Measurements from ENCODE around the gene RNF150. TPM values are rescaled to one million over a fixed set of nuclear protein-coding genes. Genes with fewer than 3 reads are reported as not detected.

Gene RNF150
- total and polyA plus RNA-seq, 7 donors = 0.46 to 69.0 (median 53.2) TPM

DNA sequence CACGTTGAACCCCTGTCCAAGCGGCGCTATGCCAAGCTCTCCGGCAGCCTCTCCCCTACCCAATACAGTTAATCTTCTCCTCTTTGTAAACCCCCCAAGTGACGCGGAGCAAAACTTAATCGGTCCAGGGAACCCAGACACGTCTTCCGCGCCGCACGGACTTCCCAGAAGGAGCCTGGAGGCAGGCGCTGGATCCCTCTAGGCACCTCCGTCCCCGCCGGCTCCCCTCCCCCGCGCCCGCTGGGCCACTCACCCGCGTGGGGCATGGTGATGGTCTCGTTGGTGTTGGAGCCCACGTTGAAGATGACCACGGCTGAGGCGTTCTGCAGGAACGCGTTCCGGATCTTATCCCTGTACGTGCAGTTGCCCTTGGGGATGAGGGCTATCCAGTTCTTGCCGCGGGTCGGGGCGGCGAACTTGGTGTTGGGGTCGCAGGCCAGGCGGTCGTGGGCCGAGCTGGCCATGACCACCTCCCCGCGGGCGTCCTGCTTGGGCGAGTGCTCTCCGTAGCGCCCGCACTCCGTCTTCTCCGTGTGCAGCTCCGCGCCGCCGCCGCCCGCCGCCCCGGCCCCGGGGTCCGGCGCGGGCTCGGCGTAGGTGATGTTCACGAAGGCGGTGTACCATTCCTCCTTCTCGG lies 1.1 kb downstream of the RNF150 start:
- peaks cover 0 to 43% (median 26%) of the 10 kb centered on the region in 4 donors for H3K4me1 ChIP-seq
- intact Hi-C loops (cut with DNase I) = loop anchor here (5.0 kb wide), 4 partner anchors 105 to 760 kb away; partner anchors contain the start of gene SCOC
- H3K27ac ChIP-seq = peak overlapping the region; percentile 87 to 97 (median 92)
- H3K4me3 ChIP-seq = peak overlapping the region; percentile 59 to 96 (median 86)
- TF ChIP-seq POLR2AphosphoS5 (IDR thresholded peaks at IDR 0.05) = peak in 2 of 4 donors; percentile 19 to 35
- TF ChIP-seq, protein P1, sequence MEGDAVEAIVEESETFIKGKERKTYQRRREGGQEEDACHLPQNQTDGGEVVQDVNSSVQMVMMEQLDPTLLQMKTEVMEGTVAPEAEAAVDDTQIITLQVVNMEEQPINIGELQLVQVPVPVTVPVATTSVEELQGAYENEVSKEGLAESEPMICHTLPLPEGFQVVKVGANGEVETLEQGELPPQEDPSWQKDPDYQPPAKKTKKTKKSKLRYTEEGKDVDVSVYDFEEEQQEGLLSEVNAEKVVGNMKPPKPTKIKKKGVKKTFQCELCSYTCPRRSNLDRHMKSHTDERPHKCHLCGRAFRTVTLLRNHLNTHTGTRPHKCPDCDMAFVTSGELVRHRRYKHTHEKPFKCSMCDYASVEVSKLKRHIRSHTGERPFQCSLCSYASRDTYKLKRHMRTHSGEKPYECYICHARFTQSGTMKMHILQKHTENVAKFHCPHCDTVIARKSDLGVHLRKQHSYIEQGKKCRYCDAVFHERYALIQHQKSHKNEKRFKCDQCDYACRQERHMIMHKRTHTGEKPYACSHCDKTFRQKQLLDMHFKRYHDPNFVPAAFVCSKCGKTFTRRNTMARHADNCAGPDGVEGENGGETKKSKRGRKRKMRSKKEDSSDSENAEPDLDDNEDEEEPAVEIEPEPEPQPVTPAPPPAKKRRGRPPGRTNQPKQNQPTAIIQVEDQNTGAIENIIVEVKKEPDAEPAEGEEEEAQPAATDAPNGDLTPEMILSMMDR (IDR thresholded peaks at IDR 0.05) = no peak
- no peak for TF ChIP-seq EP300 (IDR thresholded peaks at IDR 0.05)
- 2 to 7% methylated on average over 64 of the region's 64 CpGs for WGBS, 2 donors
- no peaks in the 10 kb centered on the region for H3K27me3 ChIP-seq
- H3K36me3 ChIP-seq = no peaks in the 10 kb centered on the region
- H3K9me3 ChIP-seq = no peaks in the 10 kb centered on the region
- peak; percentile 73 for DNase-seq

DNA sequence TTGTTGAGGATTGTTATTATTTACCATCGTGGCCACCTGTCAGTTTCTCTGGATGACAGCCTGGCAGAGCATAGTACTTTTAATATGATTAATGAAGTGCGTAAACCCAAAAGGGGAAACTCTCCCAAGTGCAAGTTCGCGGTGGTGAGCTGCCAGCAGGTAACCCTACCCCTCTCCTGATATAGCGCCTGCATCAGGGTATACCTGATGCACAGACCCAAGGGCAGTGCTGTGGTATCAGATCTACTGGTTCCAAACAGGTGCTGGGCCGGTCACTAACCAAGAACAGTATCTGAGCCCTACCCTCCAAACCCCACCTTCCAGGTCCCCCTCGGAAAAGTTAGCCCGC lies 1.6 kb downstream of the RNF150 start:
- Histone ChIP-seq H3K36me3 (no peaks in the 10 kb centered on the region), H3K9me3 (no peaks in the 10 kb centered on the region), H3K4me3 (peak overlapping the region; percentile 59 to 96 (median 86)), H3K27me3 (no peaks in the 10 kb centered on the region), H3K4me1 (peaks cover 0 to 48% (median 28%) of the 10 kb centered on the region in 4 donors), H3K27ac (peak overlapping the region; percentile 87 to 97 (median 92))
- WGBS, 2 donors = 16 to 46% methylated on average over 8 of the region's 8 CpGs
- no peak for DNase-seq
- TF ChIP-seq, protein P1 (IDR thresholded peaks at IDR 0.05) = no peak
- TF ChIP-seq POLR2A (IDR thresholded peaks at IDR 0.05) (no peak), POLR2AphosphoS5 (IDR thresholded peaks at IDR 0.05) (no peak), EP300 (IDR thresholded peaks at IDR 0.05) (no peak)
- intact Hi-C loops (cut with DNase I) = loop anchor here (5.0 kb wide), 4 partner anchors 104 to 759 kb away; partner anchors contain the start of gene SCOC

DNA sequence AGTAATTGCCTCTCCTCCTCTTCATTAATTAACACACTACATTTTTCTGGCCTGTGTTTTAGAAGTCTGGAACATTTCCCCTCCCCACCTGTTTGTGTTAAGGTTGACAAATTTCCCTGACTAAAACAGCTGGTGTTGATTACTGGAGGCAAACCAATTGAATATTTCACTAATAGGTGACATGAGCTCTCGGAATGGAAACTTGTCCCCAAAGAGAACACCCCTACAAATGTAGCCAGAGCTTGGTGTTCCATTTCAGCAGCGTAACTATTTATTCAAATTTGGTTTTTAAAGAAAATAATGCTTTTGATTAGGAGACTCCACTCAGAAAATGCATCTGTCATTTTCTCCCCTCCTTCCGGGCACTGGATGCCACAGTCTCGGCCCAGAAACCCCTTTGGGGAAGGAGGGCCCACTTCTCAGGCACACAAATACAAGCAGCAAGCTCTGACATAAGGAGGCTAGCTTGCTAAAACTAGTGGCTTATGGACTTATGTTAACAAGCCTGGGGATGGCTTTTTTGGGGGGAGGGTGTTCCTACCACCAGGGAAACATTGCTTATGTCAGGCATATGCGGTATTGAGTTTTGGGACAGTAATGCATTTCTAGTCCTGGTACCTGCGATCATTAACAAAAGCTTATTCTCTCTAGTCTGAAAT lies 2.2 kb downstream of the RNF150 start:
- Histone ChIP-seq H3K4me1 (peaks cover 0 to 54% (median 34%) of the 10 kb centered on the region in 4 donors), H3K4me3 (peak overlapping the region; percentile 59 to 96 (median 86)), H3K27ac (peak overlapping the region; percentile 87 to 97 (median 92)), H3K9me3 (no peaks in the 10 kb centered on the region), H3K27me3 (no peaks in the 10 kb centered on the region), H3K36me3 (no peaks in the 10 kb centered on the region)
- no peak for DNase-seq
- intact Hi-C loops (cut with DNase I) = loop anchor here (5.0 kb wide), 4 partner anchors 104 to 759 kb away; partner anchors contain the start of gene SCOC
- peak in 1 of 4 donors; percentile 3 for TF ChIP-seq POLR2AphosphoS5 (IDR thresholded peaks at IDR 0.05)
- no peak for TF ChIP-seq EP300 (IDR thresholded peaks at IDR 0.05)
- TF ChIP-seq POLR2A (IDR thresholded peaks at IDR 0.05) = no peak
- TF ChIP-seq, protein P1 (IDR thresholded peaks at IDR 0.05) = no peak
- WGBS, 2 donors = 83 to 86% methylated on average over 6 of the region's 6 CpGs

DNA sequence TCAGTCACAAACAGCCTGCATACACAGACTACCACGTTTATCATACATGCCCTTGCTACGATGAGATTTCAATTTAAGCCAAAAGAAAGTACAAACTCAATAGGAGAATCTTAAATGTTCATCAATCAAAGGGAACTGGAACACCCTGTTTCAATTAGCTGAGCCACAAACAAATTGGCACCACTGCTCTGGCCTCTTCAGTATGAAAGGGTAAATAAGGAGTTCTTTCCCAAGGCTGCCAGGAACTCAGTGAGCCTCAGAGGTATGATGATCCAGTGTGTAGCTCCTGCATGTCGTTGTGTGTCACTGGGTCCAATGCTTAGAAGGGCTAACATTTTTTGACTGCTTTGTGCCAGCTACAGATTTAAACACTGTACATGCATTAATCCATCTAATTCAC lies 5.4 kb downstream of the RNF150 start:
- Histone ChIP-seq H3K27me3 (no peaks in the 10 kb centered on the region), H3K36me3 (peaks cover 0 to 4% (median 0%) of the 10 kb centered on the region in 4 donors), H3K27ac (peak overlapping the region; percentile 14 to 97 (median 55)), H3K9me3 (no peaks in the 10 kb centered on the region), H3K4me3 (no peak overlapping the region), H3K4me1 (peaks cover 0 to 60% (median 38%) of the 10 kb centered on the region in 4 donors)
- TF ChIP-seq POLR2AphosphoS5 (IDR thresholded peaks at IDR 0.05) (no peak), EP300 (IDR thresholded peaks at IDR 0.05) (no peak), POLR2A (IDR thresholded peaks at IDR 0.05) (no peak)
- TF ChIP-seq, protein P1 (IDR thresholded peaks at IDR 0.05) = no peak
- WGBS, 2 donors = 78 to 83% methylated on average over 3 of the region's 3 CpGs
- no peak for DNase-seq
- intact Hi-C loops (cut with DNase I) = no loop called here

Measured in sigmoid colon (tissue), 7 donors.